Upper lobe of left lung (tissue), 4 donors: ENCODE results near the gene PTPRQ.

Experiments used
- POLR2A ChIP-seq, 4 donors: fragments of 450-650 bp; IDR thresholded peaks; one replicate each; pipeline ENCODE4 v1.5.1; 2016 to 2017; ENCODE audit warnings: antibody characterized with exemption in 4 of 4, mild to moderate bottlenecking in 2 of 4
- POLR2AphosphoS5 ChIP-seq, 2 donors: sonication (generic); formaldehyde crosslinking; IDR thresholded peaks; one replicate each; pipeline ENCODE4 v1.5.1; 2017; ENCODE audit warnings: antibody characterized with exemption in 2 of 2

DNA sequence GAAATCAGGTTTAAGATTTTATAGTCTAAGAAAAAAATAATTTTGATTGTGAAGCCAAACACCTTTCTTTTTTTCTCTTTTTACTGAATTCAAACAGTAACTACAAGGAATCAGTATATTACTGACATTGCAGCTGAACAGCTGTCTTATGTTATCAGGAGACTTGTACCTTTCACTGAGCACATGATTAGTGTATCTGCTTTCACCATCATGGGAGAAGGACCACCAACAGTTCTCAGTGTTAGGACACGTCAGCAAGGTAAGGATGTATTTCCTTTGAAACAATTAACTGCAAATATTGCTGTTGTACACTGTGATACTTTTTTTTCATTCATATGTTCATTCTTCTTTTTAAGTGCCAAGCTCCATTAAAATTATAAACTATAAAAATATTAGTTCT is 50.8 kb downstream of the PTPRQ start:
- TF ChIP-seq POLR2A (IDR thresholded peaks at IDR 0.05): no peak
- no peak for TF ChIP-seq POLR2AphosphoS5 (IDR thresholded peaks at IDR 0.05)
